K562 (cell line): ENCODE data around the gene CNOT6L. TPM values are rescaled to one million over a fixed set of nuclear protein-coding genes. Genes with fewer than 3 reads are reported as not detected.

ENCODE experiments used
- ATF1 ChIP-seq, 2 experiments: fragments of 450-650 bp in 1 of 2; IDR thresholded peaks; 2 replicates each; pipeline ENCODE4 v1.6.1; 2016; ENCODE audit warnings: missing compliant biosample characterization in 1 of 2, missing genetic modification characterization in 1 of 2
- CCAR2 ChIP-seq: fragments of 200-400 bp; formaldehyde crosslinking; IDR thresholded peaks from 2 replicates; pipeline ENCODE4 v1.6.1; 2017; ENCODE audit warnings: mild to moderate bottlenecking, low read depth, low read length
- ETS1 ChIP-seq: conservative IDR thresholded peaks from 2 replicates; pipeline ENCODE4 v1.6.1; 2011; ENCODE audit warnings: low read depth, mild to moderate bottlenecking, low read length; ENCODE audit not compliant: control insufficient read depth
- MEF2D ChIP-seq: conservative IDR thresholded peaks from 2 replicates; pipeline ENCODE4 v1.6.1; 2016; ENCODE audit warnings: low read depth, missing genetic modification characterization, missing compliant biosample characterization
- MYNN ChIP-seq, 2 experiments: sonication (generic); formaldehyde crosslinking in 1 of 2; IDR thresholded peaks; 2 replicates each; pipeline versions ENCODE4 v1.5.0 to v1.6.1; 2016 to 2020; ENCODE audit warnings: antibody characterized with exemption in 1 of 2, missing genetic modification reagents in 1 of 2
- SUPT5H ChIP-seq: fragments of 450-650 bp; IDR thresholded peaks from 2 replicates; pipeline ENCODE4 v1.6.1; 2016
- TCF7L2 ChIP-seq: fragments of 150-350 bp; IDR thresholded peaks from 2 replicates; pipeline ENCODE4 v1.6.1; 2016; ENCODE audit warnings: low read depth, mild to moderate bottlenecking, low read length, moderate library complexity
- ZNF407 ChIP-seq: fragments of 450-650 bp; IDR thresholded peaks from 2 replicates; pipeline ENCODE4 v1.6.1; 2016; ENCODE audit warnings: low read depth
- ZNF717 ChIP-seq: fragments of 250-450 bp; sonication (Bioruptor Pico); IDR thresholded peaks from 2 replicates; pipeline ENCODE4 v1.5.0; 2021
- ZSCAN32 ChIP-seq: fragments of 450-650 bp; formaldehyde crosslinking; IDR thresholded peaks from 2 replicates; pipeline ENCODE4 v1.4.0; 2020; ENCODE audit warnings: mild to moderate bottlenecking, moderate library complexity
- polyA plus RNA-seq, 8 experiments: library from polyadenylated mRNA; depleted of rRNA in 4 of 8; stranded (reverse) in 5 of 8; unstranded in 3 of 8; fragments of >200 nt; fragmentation: Nextera tagmentation in 2 of 8; fragmentation: Illumina TruSeq in 1 of 8; extraction: Ambion mirVana in 2 of 8; extraction: Trizol in 1 of 8; gene quantifications; 2 replicates each; pipeline versions ENCODE4 v1.2.1 to v1.2.3, GENCODE V29; 2011 to 2014; ENCODE audit warnings: inconsistent platforms in 1 of 8, missing spikeins in 1 of 8
- total RNA-seq, 7 experiments: library from RNA; depleted of rRNA in 6 of 7; stranded (reverse); fragments of >200 nt in 6 of 7; fragmentation: Illumina TruSeq in 2 of 7; extraction: Trizol in 2 of 7; gene quantifications; 2 replicates each; pipeline versions ENCODE4 v1.2.1 to v1.2.3, GENCODE V29; 2011 to 2021; ENCODE audit warnings: low replicate concordance in 1 of 7
- TF ChIP-seq, protein P1 (sequence below): fragments of 250-450 bp; sonication (Bioruptor Pico); IDR thresholded peaks from 2 replicates; pipeline ENCODE4 v1.9.0; 2021; ENCODE audit warnings: mild to moderate bottlenecking
- TF ChIP-seq, protein P2 (sequence below): IDR thresholded peaks from 2 replicates; pipeline ENCODE4 v1.6.1; 2016; ENCODE audit warnings: missing genetic modification characterization, missing compliant biosample characterization
- TF ChIP-seq, protein P3 (sequence below): fragments of 150-350 bp; IDR thresholded peaks from 2 replicates; pipeline ENCODE4 v1.6.1; 2014; ENCODE audit warnings: low read depth, mild to moderate bottlenecking, low read length, borderline replicate concordance

CNOT6L gene
- total and polyA plus RNA-seq, 9 of the 15 experiments (the other 6 are each of a cell fraction or from before 2014, with no cell fraction given) = 3.7 to 27.9 (median 6.5) TPM

- TF ChIP-seq TCF7L2 (no peak), ETS1 (no peak), MEF2D (tag) (no peak), SUPT5H (no peak), ZNF717 (no peak), CCAR2 (no peak), MYNN (IDR thresholded peaks at IDR 0.05) (peak; percentile 52; the same call in 1 of the 2 replicates), MYNN (CRISPR knock-in tag; IDR thresholded peaks at IDR 0.05) (no peak), ZSCAN32 (CRISPR knock-in tag) (no peak), ZNF407 (no peak), ATF1 (CRISPR knock-in tag; IDR thresholded peaks at IDR 0.05) (no peak), ATF1 (tag; IDR thresholded peaks at IDR 0.05) (no peak)
- TF ChIP-seq, protein P1, sequence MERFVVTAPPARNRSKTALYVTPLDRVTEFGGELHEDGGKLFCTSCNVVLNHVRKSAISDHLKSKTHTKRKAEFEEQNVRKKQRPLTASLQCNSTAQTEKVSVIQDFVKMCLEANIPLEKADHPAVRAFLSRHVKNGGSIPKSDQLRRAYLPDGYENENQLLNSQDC (CRISPR knock-in tag) = no peak
- TF ChIP-seq, protein P2, sequence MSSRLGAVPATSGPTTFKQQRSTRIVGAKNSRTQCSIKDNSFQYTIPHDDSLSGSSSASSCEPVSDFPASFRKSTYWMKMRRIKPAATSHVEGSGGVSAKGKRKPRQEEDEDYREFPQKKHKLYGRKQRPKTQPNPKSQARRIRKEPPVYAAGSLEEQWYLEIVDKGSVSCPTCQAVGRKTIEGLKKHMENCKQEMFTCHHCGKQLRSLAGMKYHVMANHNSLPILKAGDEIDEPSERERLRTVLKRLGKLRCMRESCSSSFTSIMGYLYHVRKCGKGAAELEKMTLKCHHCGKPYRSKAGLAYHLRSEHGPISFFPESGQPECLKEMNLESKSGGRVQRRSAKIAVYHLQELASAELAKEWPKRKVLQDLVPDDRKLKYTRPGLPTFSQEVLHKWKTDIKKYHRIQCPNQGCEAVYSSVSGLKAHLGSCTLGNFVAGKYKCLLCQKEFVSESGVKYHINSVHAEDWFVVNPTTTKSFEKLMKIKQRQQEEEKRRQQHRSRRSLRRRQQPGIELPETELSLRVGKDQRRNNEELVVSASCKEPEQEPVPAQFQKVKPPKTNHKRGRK (tag) = no peak
- TF ChIP-seq, protein P3, sequence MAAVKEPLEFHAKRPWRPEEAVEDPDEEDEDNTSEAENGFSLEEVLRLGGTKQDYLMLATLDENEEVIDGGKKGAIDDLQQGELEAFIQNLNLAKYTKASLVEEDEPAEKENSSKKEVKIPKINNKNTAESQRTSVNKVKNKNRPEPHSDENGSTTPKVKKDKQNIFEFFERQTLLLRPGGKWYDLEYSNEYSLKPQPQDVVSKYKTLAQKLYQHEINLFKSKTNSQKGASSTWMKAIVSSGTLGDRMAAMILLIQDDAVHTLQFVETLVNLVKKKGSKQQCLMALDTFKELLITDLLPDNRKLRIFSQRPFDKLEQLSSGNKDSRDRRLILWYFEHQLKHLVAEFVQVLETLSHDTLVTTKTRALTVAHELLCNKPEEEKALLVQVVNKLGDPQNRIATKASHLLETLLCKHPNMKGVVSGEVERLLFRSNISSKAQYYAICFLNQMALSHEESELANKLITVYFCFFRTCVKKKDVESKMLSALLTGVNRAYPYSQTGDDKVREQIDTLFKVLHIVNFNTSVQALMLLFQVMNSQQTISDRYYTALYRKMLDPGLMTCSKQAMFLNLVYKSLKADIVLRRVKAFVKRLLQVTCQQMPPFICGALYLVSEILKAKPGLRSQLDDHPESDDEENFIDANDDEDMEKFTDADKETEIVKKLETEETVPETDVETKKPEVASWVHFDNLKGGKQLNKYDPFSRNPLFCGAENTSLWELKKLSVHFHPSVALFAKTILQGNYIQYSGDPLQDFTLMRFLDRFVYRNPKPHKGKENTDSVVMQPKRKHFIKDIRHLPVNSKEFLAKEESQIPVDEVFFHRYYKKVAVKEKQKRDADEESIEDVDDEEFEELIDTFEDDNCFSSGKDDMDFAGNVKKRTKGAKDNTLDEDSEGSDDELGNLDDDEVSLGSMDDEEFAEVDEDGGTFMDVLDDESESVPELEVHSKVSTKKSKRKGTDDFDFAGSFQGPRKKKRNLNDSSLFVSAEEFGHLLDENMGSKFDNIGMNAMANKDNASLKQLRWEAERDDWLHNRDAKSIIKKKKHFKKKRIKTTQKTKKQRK = no peak
Observed at GRCh38 chr4:77734928-77735327, 84.2 kb downstream of the CNOT6L start (continued).
